GM19463 (cell line): ENCODE data around the gene CFAP300.

Experiments used
- ATAC-seq: cut with Tn5 transposase; IDR thresholded peaks from one replicate; pipeline ENCODE4 v1.9.1; 2021; ENCODE audit warnings: mild to moderate bottlenecking, moderate library complexity; ENCODE audit not compliant: unreplicated experiment

Gene CFAP300

GRCh38 chr11:102119997-102120396, 72.8 kb downstream of the CFAP300 start:
- no peak for ATAC-seq

GRCh38 chr11:102120437-102120973, 73.3 kb downstream of the CFAP300 start:
- ATAC-seq = no peak

- no peak for ATAC-seq
Measured at GRCh38 chr11:102121329-102121728, 74.1 kb downstream of the CFAP300 start.
